Fibroblast of skin of abdomen (primary cell): ENCODE data around the gene KRTAP10-2.
"Not testable (repeated sequence)": the region's sequence is repeated elsewhere in the genome, so short reads cannot be mapped to it uniquely, and the experiment has no call there.

Experiments used
- DNase-seq: peaks from one replicate; pipeline ENCODE4 v3.0.0-alpha.2; 2013

KRTAP10-2 gene

DNA sequence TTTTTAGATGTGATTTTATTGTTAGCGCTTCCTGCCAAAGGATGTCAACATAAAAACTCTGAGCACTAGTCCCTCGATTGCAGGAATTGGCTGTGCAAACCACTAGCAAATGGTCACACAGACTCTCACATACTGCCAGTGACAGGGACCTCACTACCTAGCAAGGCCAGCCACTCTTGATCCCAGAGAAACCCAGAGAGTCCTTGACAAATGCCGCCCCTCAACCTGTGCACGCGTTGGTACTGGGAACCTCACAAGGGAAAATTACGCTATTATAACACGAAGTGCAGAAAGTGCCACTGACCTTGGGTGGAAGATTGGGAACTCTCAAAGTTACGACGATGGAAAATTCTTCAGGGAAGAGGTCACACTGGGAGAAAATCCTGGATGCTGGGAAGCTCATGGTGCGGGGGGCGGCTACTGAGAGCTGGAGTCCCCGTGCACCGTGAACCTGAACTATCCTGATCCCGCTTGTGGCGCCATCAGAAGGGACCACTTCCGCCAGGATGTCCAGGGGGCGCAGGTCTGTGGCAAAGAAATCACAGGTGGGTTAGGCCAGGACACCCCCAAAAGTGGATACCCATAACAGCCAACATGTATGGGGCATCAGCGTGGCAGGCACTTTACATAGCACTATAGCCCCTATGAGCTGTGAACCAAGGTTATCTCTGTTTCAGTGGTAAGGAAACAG lies 16.3 kb upstream of the KRTAP10-2 start:
- DNase-seq, result no peak

DNA sequence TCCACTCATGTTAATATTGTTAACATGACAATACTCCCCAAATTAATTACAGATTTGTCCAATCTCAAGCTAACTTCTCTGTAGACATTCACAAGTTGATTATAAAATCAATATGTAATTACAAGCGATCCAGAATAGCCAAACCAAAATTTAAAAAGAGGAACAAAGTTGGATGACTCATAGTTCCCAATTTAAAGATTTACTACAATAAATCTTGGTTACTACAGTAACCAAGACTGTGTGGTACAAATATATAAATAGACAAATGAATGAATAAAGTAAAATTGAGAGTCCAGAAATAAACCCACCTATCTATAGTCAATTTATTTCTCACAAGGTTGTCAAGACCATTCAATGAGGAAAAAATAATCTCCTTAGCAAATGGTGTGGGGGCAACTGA lies 15.1 kb upstream of the KRTAP10-2 start:
- no peak for DNase-seq

DNA sequence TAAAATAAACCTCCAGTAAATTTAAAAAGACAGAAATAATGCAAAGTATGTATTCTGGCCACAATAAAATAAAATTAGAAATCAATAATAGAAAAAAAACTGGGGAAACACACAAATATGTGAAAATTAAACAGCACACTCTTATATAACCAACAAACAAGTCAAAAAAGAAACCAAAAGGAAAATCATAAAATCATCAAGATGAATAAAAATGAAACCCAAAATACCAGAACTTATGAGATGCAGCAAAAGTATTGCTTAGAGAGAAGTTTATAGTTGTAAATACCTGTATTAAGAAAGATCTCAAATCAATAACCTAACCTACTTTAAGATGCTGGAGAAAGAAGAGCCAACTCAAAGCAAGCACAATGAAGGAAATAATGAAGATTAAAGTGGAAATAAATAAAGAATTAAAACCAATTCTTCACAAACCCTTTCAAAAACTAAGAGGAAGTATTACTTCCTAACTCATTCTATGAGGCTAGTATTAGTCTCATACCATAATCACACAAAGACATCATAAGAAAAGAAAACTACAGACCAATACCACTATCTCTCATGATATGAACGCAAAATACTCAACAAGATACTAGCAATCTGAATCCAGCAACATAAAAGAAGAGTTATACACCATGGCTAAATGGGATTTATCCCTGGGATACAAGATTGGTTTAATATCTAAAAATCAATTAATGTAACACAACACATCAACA lies 13.7 kb upstream of the KRTAP10-2 start:
- no peak for DNase-seq

DNA sequence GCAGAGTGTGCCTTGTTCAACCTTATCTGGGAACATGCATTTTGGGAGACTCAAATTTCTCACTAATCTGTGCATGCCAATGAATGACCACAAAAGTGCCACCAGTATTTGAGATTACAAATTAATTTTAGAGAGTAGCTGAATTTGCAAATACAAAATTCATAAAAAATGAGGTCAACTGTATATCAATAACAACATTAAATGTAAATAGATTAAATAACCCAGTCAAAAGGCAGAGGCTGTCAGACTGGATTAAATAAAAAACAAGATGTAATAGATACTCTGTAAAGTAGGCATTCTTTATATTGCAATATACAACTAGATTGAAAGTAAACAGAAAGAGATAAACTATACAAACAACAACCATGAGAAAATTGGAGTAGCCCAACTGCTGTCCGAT lies 12.8 kb upstream of the KRTAP10-2 start:
- DNase-seq, result no peak

DNA sequence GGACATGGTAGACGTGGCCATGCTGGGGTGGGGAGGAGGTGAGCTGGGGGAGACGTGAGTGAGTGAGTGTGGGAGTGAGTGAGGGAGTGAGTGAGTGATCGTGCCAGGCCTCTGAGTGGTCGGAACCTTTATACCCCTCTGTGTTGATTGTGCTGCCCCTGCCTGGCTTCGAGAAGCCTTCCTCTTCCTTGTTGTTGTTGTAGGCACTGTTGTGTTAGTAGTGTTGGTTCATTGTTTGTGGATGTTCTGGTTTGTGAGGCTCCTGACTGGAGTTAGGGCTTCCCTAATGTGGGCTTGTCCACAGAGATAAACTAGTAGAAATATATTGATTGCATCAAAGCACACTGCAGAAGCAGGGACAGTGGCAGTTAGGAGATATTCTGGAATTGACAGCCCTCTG lies 7.4 kb upstream of the KRTAP10-2 start, which contains the start of gene KRTAP10-3:
Gene KRTAP10-3, minus strand, starts transcription at position 101 of the 400 bp plus-strand sequence. Its CDS starts 80 bp downstream, at position 21.
- no peak for DNase-seq

DNA sequence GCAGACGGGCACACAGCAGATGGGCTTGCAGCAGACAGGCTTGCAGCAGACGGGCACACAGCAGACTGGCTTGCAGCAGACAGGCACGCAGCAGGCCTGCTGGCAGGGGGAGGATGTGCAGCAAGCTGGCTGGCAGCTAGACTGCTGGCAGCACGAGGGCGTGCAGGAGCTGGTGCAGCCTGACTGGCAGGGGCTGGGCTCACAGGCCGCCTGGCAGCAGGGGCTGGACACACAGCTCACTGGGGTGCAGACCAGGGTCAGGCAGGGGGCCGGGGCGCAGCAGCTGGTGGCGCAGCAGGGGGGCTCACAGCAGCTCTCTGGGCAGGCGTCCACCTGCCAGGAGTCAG lies 7.0 kb upstream of the KRTAP10-2 start:
- DNase-seq, result not testable (repeated sequence)

DNA sequence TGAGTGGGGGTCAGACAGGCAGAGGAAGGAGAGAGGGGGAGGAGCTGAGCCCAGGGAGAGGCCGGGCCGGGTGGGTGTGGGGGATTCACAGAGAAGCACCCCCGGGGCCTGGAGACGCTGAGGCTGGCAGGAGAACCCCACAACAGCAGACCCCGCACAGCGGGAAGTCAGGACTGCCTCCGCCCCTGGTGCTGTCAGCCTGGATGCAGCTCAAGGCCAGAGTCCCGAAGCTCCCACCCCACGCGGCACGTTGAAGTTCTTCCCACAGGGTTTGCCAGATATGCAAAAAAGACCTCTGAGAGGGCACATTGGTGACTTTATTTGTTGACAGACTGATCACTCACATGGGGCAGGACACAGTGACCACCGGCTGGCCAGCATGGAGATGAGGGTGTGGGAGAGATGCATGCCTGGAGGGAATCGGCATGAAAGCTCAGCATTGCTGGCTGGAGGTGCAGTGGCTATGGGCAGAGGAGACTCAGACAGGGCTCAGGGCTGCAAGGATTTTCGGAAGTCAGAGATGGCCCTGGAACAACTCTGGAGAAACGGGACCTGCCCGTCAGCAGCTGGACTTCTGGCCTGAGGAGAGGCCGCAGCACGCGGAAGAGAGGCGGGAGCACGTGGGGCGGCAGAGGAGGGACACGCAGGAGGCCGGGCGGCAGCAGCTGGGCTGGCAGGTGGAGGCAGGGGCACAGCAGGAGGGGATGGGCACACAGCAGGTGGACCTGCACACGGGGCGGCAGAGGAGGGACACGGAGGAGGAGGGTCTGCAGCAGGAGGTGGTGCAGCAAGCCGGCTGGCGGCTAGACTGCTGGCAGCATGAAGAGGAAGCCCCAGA lies 6.4 kb upstream of the KRTAP10-2 start:
- no peak for DNase-seq

DNA sequence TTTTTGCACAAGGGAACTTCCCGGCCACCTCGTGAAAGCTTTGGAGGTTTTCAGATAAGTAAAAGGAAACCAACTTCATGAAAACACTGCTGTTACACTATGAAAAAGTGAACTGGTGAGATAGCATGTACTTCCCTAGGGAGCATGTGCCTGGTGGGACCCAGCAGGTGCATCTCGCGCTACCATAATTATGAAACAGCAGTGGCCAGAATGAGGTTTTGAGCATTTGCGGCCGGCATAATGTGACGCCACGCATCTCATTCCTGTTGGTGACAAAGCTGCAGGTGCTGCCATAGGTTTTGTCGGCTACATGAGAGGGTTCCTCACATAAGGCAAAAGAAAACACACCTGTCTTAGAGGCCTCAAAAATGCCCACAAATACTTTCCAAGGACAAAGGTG lies 5.6 kb upstream of the KRTAP10-2 start:
- DNase-seq, result no peak

DNA sequence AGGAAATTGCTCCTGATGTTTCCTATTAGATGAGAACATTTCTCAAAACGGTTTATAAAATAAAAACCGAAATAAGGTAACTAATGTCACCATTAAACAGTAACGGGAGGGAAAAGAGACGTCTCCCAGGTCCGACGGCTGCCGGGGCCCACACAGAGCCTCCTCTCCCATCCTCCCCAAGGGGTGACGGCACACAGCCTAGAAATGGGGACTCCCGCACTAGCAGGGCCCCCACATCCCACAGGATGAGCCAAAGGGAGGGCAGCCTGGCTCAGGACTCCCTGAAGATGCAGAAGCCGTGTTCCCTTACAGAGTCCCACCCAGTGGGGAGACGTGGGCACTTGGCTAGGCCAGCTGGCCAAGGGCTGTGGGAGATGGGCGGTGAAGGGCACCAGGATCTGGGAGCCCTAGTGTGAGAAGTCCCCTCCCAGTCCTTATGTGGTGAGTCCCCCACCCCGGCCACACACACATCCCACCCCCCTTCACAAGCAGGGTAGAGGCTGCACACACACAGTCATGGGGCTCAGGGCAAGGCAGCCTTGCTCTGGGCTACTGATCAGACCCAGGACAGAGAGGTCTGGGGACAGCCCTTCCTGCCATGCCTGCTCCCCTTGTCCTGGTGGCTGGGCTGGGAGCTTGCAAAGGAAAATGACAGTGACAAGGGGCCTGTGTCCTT lies 4.0 kb upstream of the KRTAP10-2 start:
- DNase-seq, result no peak

DNA sequence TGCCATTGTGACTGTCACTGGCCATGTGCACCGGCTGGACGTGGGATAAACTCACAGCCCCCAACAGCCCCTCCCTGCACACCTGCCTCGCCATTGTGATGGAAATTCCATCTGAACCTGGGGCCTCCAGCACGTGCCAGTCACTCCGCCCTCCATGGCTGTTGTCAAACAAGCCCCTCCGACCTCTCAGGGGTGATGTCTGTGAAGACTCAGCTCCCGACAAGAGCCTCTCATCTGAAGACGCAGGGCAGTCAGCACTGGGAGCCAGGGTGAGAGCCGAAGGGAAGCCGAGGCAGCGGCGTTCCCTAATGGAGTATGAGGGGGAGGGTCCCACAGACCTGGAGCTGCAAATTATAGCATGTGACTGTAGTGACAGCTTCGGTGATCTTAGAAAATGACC lies 1.4 kb upstream of the KRTAP10-2 start:
- DNase-seq, result no peak

DNA sequence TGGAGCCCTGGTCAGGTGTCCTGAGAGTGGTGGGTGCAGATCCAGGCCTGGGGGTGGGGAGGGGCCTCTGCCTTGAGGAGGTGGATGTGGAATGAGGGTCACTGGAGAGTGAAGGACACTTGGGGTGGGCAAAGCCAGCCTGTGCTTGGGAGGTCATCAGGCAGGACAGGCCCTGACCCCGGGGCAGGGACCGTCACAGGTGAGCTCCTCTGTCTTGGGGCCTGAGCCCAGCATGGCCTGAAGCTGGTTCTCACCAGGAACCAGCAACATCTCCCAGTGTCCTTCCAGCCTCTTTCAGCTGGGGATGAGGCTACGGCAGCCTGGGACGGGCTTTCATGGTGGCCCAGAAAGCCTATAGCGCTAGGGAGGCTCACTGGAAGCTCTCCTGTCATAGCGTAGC lies 831 bp upstream of the KRTAP10-2 start:
- no peak for DNase-seq

DNA sequence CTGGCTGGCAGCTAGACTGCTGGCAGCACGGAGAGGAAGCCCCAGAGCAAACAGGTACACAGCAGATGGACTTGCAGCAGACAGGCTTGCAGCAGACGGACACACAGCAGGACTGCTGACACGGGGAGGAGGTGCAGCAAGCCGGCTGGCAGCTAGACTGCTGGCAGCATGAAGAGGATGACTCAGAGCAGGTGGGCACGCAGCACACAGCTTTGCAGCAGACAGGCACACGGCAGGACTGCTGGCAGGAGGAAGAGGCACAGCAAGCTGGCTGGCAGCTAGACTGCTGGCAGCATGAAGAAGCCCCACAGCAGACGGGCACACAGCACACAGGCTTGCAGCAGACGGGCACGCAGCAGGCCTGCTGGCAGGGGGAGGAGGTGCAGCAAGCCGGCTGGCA lies 498 bp downstream of the KRTAP10-2 start:
- DNase-seq, result no peak

DNA sequence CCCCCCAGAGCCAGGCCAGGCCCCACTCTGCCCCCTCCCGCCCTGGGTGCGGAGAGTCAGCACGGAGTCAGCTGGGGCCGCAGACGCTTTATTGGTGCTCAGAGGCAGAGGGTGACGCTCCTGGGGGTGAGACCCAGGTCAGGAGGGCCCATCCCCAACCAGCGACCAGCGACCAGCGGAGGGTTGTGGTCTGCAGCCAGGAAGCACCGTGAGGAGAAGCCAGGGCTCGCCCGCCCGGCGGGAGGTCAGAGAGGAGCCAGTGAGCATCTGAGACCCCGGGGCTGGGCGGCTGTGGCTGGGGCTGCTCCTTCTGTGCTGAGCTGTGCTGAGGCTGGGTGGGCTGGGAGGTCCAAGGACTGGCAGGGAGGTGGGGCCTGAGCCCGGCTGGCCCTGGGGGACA lies 1.0 kb downstream of the KRTAP10-2 start:
- not testable (repeated sequence) for DNase-seq

DNA sequence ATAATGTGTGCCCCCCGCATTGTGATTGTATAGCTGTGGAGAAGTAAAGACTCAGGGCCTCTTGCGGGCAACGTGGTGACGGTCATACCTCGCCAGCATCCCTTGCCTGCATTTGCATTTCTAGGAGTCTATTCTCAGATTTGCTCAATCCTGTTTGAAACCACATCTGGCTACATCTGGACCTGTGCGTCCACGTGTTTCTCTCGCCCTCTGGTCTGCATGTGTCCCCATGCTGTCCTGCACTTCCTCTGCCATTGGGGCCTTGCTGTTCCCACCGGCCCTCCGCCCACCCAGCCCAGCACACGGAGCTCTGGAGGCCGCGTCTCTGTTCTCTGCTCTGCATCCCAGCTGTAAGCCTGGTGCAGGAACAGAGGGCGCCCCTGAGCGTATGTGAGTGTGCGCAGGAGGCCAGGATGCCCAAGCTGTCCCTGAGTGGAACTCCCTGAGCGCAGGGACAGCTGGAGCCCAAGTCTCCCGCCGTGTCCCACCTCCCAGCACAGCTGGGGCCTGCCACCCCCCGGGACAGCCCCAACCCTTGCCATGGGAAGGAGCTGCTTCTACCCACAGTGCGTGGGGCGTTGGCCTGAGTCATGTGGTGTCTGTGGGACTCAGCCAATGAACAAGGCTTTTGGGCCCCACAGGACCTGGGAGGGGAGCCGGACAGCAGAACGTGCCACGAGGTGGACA lies 1.6 kb downstream of the KRTAP10-2 start:
- no peak for DNase-seq

DNA sequence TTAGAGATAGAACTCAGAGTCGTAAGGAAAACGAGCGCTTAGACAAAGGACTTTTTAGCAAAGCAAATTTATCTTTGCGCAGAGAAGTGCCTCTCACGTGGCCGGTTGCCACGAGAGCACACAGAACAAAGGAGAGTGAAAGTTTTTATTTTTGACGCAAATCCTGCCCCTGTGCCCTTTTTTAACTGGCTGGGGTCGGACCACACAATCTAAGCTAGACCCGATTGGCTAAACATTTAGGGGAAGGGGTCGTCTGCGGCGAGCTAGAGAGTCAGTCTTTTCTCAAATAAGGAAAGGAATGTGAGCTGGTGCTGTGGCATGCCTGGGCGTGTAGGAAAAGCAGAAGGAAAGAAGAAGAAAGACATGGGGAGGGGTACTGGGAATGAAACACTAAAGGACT lies 2.4 kb downstream of the KRTAP10-2 start:
- no peak for DNase-seq

DNA sequence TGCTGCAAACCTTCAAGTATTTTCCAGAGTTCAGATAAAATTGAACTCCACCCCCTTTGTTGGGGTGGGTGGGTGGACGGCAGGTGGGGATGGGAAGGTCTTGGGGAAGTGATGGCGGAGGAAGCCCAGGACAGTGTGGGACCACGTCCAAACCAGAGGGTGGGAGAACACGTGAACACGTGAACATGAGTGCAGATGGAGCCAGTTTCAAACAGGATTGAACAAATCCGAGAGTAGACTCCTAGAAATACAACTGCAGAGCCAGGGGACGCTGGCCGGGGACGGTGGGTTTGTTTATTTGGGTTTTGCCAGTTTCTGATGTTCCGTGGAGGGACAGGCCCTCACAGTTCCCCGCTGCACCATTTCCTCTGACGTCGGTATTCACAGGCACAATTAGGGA lies 2.9 kb downstream of the KRTAP10-2 start:
- DNase-seq, result no peak

DNA sequence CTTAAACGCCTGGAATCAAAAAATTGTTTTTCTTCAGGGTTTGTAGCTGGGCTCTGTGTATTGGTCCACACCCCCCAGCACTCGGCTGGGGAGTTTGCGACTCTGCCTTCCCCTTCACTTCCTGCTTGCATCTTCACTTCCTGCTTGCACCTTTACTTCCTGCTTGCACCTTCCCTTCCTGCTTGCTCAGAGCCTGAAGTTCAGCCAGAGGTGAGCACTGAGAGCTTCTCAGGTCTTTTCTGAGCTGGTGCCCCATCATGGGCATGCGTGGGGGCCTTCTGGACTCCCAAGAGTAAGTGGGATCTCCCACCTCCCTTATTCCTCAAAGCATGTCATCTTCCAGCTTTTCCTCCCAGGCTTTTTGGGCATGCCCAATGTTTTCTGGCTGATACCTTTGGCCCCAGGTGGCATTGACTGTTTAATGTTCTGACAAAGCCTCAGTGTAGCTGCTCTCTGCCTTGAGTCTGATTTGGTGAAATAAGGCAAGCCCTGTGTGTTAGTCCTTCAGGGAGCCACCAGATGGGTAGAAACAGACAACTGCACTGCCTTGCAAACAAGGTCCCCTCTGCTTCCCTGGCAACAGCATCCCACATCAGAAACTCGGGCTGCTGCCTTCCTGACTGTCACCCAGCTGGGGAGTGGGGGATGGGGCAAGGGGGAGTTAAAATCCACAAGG lies 3.5 kb downstream of the KRTAP10-2 start:
- DNase-seq, result no peak

DNA sequence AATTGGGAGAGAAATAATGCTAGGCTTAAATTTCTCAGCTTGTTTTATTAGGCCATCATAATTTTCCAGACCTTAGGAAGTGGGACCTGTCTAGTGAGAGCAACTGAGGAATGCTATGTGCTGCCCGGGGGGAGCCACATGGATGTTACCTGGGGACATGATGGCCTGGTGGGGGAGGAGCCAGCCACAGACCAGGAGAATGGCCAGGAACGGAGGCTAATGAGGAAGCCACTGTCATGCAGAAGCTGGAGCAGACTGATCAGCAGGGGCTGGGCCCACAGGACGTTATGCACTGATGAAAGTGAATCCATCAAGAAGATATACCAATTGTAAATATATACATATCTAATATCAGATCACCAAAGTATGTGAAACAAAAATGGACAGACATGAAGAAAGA lies 6.7 kb downstream of the KRTAP10-2 start:
- no peak for DNase-seq

DNA sequence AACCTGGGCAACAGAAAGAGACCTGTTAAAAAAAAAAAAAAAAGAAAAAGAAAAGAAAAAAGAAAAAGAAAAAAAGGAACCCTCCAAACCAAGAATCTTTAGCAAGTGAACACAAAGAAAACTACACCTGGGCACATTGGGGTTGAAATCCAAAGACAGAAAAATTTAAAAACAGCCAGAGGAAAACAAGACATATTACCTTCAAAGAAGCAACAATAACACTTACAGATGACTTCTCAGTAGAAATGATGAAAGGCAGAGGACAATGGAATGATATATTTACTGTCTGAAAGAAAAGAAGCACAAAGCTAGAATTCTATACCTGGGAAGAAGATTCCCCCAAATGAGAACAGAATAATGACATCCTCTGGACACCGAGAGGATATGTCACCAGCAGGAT lies 8.6 kb downstream of the KRTAP10-2 start:
- no peak for DNase-seq

DNA sequence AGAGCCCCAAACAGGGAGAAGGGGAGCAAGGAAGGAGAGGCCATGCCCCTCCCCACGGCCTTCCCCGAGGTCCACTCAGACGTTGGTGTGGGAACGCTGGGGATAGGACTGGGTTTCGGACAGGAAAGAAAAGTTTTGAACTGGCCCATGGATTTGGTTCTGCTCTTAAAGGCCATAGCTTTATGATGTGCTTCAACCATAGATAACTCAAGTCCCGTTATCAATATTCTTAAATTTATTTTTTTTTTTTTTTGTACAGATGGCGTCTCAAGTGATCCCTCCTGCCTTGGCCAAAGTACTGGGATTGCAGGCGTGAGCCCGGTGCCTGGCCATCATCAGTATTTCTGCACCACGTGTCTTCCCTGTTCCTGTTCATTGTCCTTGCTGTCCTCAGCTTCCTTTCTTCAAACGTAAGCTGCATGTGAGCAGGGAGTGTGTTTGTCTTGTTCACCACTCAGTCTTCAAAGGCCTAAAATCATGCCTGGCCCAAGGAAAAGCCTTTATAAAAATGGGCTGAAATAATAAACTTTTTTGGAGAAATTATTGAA lies 10.5 kb downstream of the KRTAP10-2 start:
- no peak for DNase-seq

DNA sequence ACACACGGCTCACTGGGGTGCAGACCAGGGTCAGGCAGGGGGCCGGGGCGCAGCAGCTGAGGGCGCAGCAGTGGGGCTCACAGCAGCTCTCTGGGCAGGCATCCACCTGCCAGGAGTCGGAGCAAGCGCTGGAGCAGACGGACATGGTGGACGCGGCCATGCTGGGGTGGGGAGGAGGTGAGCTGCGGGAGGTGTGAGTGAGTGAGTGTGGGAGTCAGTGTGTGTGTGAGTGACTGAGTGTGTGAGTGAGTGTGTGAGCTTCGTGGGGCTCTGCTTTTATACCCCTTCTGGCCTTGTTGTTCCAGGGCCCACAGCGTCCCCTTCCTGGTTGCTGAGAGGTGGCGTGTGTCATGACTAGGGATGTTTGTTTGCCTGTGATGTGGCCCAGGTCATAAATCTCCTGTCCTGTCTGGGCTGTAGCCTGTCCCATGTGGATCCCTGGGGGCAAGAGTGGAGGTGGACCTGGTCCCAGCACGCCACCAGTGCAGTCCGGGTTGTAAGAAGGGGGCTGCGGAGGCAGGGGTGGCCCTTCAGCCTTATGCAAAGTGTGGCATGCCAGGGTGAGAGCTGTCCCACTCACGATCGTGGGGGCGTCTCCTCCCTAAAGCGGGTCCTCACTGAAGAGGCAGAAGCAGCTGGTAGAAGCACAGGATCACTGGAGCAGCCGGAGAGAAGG lies 11.2 kb downstream of the KRTAP10-2 start, which contains the start of gene KRTAP10-1:
Gene KRTAP10-1, minus strand, starts transcription at position 205 of the 676 bp plus-strand sequence. Its CDS starts 45 bp downstream, at position 160.
- DNase-seq, result no peak
